GM12865 (cell line): ENCODE measurements around the gene PNPT1.

ENCODE experiments used
- DNase-seq: peaks from one replicate; pipeline ENCODE4 v3.0.0; 2010; ENCODE audit warnings: low read depth
- H3K4me3 ChIP-seq: 2 replicates; pipeline ENCODE4 v1.5.1; 2011; ENCODE audit warnings: mild to moderate bottlenecking, low read depth, low read length, control low read depth
- TF ChIP-seq, protein P1 (sequence below): IDR thresholded peaks from 2 replicates; pipeline ENCODE4 v1.5.1; 2011; ENCODE audit warnings: low read length, control low read depth, low read depth, inconsistent platforms; ENCODE audit not compliant: insufficient read depth; ENCODE audit errors: missing control alignments

The PNPT1 gene

DNA sequence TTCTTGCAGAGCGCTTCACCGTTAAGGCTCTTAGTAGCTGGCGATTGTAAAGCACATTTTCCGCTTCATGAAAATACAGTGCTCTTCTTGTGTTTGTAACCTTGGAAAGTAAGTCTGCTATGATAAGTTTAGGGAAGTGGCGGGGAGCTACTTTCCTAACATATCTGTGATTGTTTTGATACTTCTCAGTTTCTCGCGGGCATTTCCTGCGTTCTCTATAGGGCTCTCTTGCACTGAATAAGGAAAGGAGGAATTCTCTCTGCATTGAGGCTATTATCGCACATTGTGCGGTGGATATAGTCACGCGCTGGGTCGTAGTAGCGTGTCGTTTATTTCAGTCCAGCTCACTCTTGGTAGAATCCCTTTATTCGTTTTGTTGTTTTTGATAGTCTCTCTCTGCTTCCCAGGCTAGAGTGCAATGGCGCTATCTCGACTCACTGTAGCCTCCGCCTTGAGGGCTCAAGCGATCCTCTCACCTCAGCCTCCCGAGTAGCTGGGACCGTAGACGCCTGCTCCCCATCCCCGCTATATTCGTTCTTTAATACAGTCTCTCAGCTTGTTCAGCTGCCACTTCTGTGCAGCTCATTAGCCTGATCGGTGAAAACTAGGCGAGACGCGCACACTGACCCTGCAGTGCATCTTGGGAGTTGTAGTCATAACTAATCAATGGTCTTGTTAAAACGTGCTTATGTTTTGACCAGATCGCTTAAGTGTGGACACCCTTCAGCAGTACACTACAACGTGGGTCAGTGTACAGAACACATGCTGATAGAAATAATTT, 75.2 kb downstream of the PNPT1 start:
- TF ChIP-seq, protein P1, sequence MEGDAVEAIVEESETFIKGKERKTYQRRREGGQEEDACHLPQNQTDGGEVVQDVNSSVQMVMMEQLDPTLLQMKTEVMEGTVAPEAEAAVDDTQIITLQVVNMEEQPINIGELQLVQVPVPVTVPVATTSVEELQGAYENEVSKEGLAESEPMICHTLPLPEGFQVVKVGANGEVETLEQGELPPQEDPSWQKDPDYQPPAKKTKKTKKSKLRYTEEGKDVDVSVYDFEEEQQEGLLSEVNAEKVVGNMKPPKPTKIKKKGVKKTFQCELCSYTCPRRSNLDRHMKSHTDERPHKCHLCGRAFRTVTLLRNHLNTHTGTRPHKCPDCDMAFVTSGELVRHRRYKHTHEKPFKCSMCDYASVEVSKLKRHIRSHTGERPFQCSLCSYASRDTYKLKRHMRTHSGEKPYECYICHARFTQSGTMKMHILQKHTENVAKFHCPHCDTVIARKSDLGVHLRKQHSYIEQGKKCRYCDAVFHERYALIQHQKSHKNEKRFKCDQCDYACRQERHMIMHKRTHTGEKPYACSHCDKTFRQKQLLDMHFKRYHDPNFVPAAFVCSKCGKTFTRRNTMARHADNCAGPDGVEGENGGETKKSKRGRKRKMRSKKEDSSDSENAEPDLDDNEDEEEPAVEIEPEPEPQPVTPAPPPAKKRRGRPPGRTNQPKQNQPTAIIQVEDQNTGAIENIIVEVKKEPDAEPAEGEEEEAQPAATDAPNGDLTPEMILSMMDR = no peak
- peak overlapping the region; percentile 77 for H3K4me3 ChIP-seq
- peak; percentile 72 for DNase-seq

DNA sequence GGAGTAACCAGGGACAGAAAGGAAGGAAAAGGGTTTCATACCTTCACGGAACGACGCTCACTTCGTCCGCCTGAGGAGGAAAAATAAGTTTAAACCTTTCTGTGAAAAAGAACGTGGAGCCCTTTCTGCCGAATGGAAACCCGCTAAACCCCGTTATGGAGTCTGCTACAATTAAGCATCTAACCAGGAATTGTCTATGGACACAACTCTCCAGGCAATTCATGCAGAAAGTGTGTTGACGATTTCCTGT, 75.7 kb downstream of the PNPT1 start:
- peak overlapping the region; percentile 77 for H3K4me3 ChIP-seq
- TF ChIP-seq, protein P1 = no peak
- DNase-seq = no peak

DNA sequence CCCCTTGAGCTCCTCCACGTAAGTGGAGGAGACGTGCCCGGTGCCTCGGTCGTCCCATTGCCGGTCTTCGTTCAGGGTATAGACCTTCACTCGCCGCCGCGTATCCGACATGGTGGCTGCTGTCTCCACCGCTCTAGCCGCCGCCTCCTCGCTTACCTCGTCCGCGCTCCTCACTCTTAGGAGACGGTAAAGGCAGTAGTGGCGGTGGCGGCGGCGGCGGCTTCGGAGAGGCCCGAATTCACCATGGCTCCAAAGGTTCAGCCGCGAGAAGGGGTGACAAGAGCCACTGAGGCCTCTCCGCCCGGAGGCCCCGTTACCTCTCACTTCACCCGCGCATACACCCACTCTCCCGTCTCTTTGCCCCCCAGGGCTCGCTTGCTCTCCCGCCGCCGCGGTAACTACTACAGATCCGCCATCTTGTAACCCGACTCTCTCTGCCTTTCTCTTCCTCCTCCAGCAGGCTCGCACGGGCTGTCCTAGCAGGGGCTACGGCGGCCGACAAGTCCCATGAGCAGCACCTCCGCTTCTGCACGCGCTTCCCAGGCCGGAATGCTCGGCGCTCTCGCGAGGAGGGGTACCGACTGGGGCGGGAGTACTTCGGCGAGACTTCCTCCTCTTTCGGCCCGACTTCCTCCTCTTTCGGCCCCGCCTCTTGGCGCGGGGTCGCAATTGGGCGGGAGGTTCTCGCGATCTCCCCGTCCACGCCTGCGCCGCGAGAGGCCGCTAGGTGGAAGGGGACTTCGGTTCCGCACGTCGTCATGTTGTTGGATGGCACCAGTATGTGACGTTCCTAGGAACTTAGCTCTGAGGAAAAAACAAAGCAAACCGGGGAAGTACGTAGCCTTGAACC, 76.2 kb downstream of the PNPT1 start, which contains the start of gene PPP4R3B:
Gene PPP4R3B (minus strand): TSS at position 448 of the 850 bp plus-strand sequence. CDS start 337 bp downstream, at position 111.
- TF ChIP-seq, protein P1 = no peak
- DNase-seq = peak; percentile 100
- peak within 1 kb of the TSS; percentile 92 for H3K4me3 ChIP-seq

DNA sequence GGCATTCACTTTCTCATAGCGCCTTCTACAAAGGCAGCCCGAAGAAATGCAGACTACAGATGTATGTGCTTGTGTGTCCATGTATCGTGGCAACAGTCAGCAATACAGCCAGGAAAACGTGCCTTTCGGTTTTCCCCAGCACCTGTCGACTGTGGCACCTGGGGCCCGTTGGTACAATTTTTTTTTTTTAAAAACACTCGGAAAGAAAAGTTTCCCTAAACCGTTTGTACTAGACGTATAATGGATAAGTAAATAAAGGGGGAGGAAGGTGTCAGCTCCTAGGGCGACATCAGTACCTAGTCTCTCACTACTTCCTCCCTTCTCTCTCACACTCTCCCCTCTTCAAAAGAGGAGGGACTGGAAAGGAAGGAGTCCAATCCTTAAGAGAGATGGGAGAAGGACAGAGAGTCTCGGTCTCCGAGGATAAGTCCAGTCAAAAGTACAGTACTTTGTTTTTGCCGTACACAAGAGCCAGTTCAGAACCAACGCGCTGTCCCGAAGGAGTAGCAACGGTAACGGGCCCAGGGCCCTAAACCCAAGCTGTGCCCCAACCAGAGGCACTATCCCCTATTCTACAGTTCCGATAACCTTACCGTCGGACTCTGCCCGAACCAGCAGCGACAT, 77.0 kb downstream of the PNPT1 start:
- peak overlapping the region; percentile 92 for H3K4me3 ChIP-seq
- TF ChIP-seq, protein P1 = no peak
- DNase-seq = peak; percentile 66

DNA sequence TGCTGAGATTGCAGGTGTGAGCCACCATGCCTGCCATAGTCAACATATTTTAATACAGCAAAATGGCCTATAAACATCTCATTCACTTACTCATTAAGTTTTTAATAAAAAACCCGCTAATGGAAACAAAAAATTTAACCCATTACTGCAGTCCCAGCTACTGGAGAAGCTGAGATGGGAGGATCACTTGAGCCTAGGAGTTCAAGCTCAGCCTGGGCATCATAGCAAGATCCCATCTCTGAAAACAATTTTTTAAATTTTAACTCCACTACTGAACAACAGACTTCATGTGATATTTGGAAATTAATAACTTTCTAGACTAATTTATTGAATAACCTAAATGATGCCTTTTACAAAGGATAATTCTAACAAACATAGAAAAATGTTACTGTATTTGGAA, 81.6 kb downstream of the PNPT1 start:
- DNase-seq = no peak
- H3K4me3 ChIP-seq = no peak overlapping the region
- TF ChIP-seq, protein P1 = no peak

DNA sequence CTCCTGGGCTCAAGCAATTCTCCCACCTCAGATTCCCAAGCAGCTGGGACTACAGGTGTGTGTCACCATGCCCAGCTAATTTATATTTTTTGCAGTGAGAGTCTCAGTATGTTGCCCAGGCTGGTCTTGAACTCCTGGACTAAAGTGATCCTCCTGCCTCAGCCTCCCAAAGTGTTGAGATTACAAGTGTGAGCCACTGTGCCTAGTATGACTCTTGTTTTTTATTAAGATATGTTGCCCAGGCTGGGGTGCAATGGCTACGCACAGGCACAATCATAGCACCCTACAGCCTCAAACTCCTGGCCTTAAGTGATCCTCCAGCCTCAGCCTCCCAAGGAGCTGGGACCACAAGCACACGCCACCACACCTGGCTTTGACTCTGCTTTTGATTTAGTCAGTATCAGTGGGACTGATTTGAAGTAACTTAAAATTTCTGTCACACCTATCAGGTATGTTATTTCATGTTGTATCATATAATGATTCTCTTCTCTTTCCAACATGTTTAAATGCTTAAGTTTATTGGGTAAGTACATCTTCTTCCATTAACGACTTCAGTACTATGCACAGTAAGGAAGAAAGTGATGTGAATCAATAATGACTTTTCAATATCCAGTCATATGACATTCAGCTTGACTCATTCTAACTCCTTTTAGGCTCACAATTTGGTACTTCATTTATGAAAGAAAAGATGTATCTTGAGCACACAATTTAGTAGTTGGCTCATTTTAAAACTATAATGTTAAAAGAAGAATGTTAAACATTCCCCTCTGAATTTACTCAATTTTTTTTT, 82.5 kb downstream of the PNPT1 start:
- no peak overlapping the region for H3K4me3 ChIP-seq
- DNase-seq = no peak
- TF ChIP-seq, protein P1 = no peak
